GM12891 (cell line): ENCODE measurements around the gene MYO1D.

Experiments used
- DNase-seq: peaks from one replicate; pipeline ENCODE4 v3.0.0; 2011; ENCODE audit warnings: low spot score; ENCODE audit not compliant: insufficient read length
- FAIRE-seq: peaks from 2 replicates; lab custom pipeline; 2011; peaks lifted over from hg19 to GRCh38; lab: Jason Lieb, UNC
- PAX5 ChIP-seq: IDR thresholded peaks from 2 replicates; pipeline ENCODE4 v1.6.1; 2011; ENCODE audit warnings: low read length, moderate library complexity, mild to moderate bottlenecking; ENCODE audit not compliant: insufficient read depth, severe bottlenecking
- POLR2A ChIP-seq: IDR thresholded peaks from 2 replicates; pipeline ENCODE4 v1.6.1; 2011; ENCODE audit warnings: low read depth, low read length, control low read depth
- POLR2AphosphoS5 ChIP-seq: IDR thresholded peaks from 2 replicates; pipeline ENCODE4 v1.6.1; 2011; ENCODE audit warnings: low read depth, low read length, control low read depth
- POU2F2 ChIP-seq: IDR thresholded peaks from 2 replicates; pipeline ENCODE4 v1.6.1; 2011; ENCODE audit warnings: low read depth, mild to moderate bottlenecking, control low read depth, low read length, moderate library complexity
- SPI1 ChIP-seq: IDR thresholded peaks from 2 replicates; pipeline ENCODE4 v1.6.1; 2011; ENCODE audit warnings: low read depth, low read length, control low read depth
- TAF1 ChIP-seq: IDR thresholded peaks from 2 replicates; pipeline ENCODE4 v1.6.1; 2011; ENCODE audit warnings: low read depth, low read length, control low read depth

The MYO1D gene

GRCh38 chr17:32558997-32559650, 317.8 kb downstream of the MYO1D start:
- DNase-seq = peak; percentile 40
- FAIRE-seq = peak; percentile 93
- no peak for TF ChIP-seq TAF1
- TF ChIP-seq POLR2A = peak; percentile 49; the same call in 1 of the 2 replicates

GRCh38 chr17:32558326-32558955, 318.5 kb downstream of the MYO1D start:
- TF ChIP-seq POLR2A = no peak
- TF ChIP-seq SPI1 = peak; percentile 26; the same call in 1 of the 2 replicates
- TF ChIP-seq PAX5 = no peak
- TF ChIP-seq TAF1 = no peak
- no peak for DNase-seq
- FAIRE-seq = peak; percentile 90

- no peak for DNase-seq
- peak; percentile 41 for FAIRE-seq
- TF ChIP-seq POLR2AphosphoS5 (no peak), TAF1 (no peak), POU2F2 (no peak), PAX5 (no peak), POLR2A (no peak)
Measured at GRCh38 chr17:32555611-32556310, 321.2 kb downstream of the MYO1D start.

- FAIRE-seq (peak; percentile 76), DNase-seq (no peak)
- no peak for TF ChIP-seq POLR2A
- TF ChIP-seq PAX5 = no peak
Measured at GRCh38 chr17:32553168-32553567, 323.8 kb downstream of the MYO1D start.

- TF ChIP-seq SPI1 = no peak
- TF ChIP-seq TAF1 = no peak
- TF ChIP-seq POLR2AphosphoS5 = no peak
- TF ChIP-seq PAX5 = no peak
- no peak for TF ChIP-seq POU2F2
- TF ChIP-seq POLR2A = no peak
- no peak for FAIRE-seq
Measured at GRCh38 chr17:32552280-32552679, 324.6 kb downstream of the MYO1D start.

GRCh38 chr17:32551186-32551955, 325.6 kb downstream of the MYO1D start:
- FAIRE-seq (peak; percentile 66), DNase-seq (peak; percentile 35)
- TF ChIP-seq PAX5 = no peak
- no peak for TF ChIP-seq POLR2A
- TF ChIP-seq POLR2AphosphoS5 = no peak
- no peak for TF ChIP-seq POU2F2
- peak; percentile 69 for TF ChIP-seq SPI1
- no peak for TF ChIP-seq TAF1

More at GRCh38 chr17:32552280-32552679, 324.6 kb downstream of the MYO1D start:
- DNase-seq = no peak

GRCh38 chr17:32549559-32549958, 327.4 kb downstream of the MYO1D start:
- TF ChIP-seq TAF1 (no peak), POLR2AphosphoS5 (no peak), POLR2A (no peak), PAX5 (no peak), POU2F2 (no peak), SPI1 (no peak)
- DNase-seq = no peak
- no peak for FAIRE-seq

GRCh38 chr17:32546031-32546444, 330.9 kb downstream of the MYO1D start:
- FAIRE-seq = no peak
- no peak for DNase-seq
- no peak for TF ChIP-seq POLR2AphosphoS5
- TF ChIP-seq PAX5 = no peak
- no peak for TF ChIP-seq POU2F2
- no peak for TF ChIP-seq TAF1
- TF ChIP-seq SPI1 = no peak
- TF ChIP-seq POLR2A = no peak

- DNase-seq (no peak), FAIRE-seq (no peak)
- TF ChIP-seq POLR2AphosphoS5 (no peak), POLR2A (no peak)
Measured at GRCh38 chr17:32542186-32542585, 334.7 kb downstream of the MYO1D start.
